MM.1S (cell line): ENCODE results near the gene MLLT1.

Source experiments
- DNase-seq: peaks from one replicate; pipeline ENCODE4 v3.0.0-alpha.2; 2015
- H2AFZ ChIP-seq: fragments of 300-600 bp; sonication (generic); 2 replicates; pipeline ENCODE4 v1.6.0; 2016; ENCODE audit warnings: antibody characterized with exemption, low read length
- H3F3A ChIP-seq: fragments of 300-600 bp; sonication (generic); 2 replicates; pipeline ENCODE4 v1.6.1; 2016; ENCODE audit warnings: mild to moderate bottlenecking, antibody characterized with exemption, low read length, moderate library complexity, mixed read lengths; ENCODE audit not compliant: insufficient read depth
- H3K27ac ChIP-seq: fragments of 300-600 bp; sonication (generic); 2 replicates; pipeline ENCODE4 v1.5.1; 2016; ENCODE audit warnings: mild to moderate bottlenecking, low read length
- H3K27me3 ChIP-seq: fragments of 300-600 bp; sonication (generic); replicated peaks from 2 replicates; pipeline ENCODE4 v1.6.0; 2016; ENCODE audit warnings: low read length; ENCODE audit not compliant: insufficient read depth
- H3K36me3 ChIP-seq: fragments of 300-600 bp; sonication (generic); replicated peaks from 2 replicates; pipeline ENCODE4 v1.6.1; 2016; ENCODE audit warnings: mild to moderate bottlenecking, low read length, mixed read lengths; ENCODE audit not compliant: insufficient read depth
- H3K4me1 ChIP-seq: fragments of 300-600 bp; sonication (generic); 2 replicates; pipeline ENCODE4 v1.6.1; 2016; ENCODE audit warnings: low read length, mixed read lengths
- H3K4me2 ChIP-seq: fragments of 300-600 bp; sonication (generic); 2 replicates; pipeline ENCODE4 v1.6.0; 2016; ENCODE audit warnings: low read depth, low read length
- H3K4me3 ChIP-seq: fragments of 300-600 bp; sonication (generic); 2 replicates; pipeline ENCODE4 v1.5.1; 2016; ENCODE audit warnings: low read length, mixed read lengths
- H3K79me2 ChIP-seq: fragments of 300-600 bp; sonication (generic); 2 replicates; pipeline ENCODE4 v1.6.1; 2016; ENCODE audit warnings: mixed run types, low read length, mixed read lengths
- H3K9ac ChIP-seq: fragments of 300-600 bp; sonication (generic); 2 replicates; pipeline ENCODE4 v1.6.1; 2016; ENCODE audit warnings: low read length, mixed read lengths
- H3K9me2 ChIP-seq: fragments of 300-600 bp; sonication (generic); replicated peaks from 2 replicates; pipeline ENCODE4 v1.6.1; 2016; ENCODE audit warnings: mild to moderate bottlenecking, low read length, mixed read lengths; ENCODE audit not compliant: insufficient read depth
- H3K9me3 ChIP-seq: fragments of 300-600 bp; sonication (generic); replicated peaks from 2 replicates; pipeline ENCODE4 v1.6.1; 2016; ENCODE audit warnings: mild to moderate bottlenecking, low read length, mixed read lengths; ENCODE audit not compliant: insufficient read depth
- H4K20me1 ChIP-seq: fragments of 300-600 bp; sonication (generic); 2 replicates; pipeline ENCODE4 v1.6.1; 2016; ENCODE audit warnings: mild to moderate bottlenecking, low read length, moderate library complexity, mixed read lengths; ENCODE audit not compliant: insufficient read depth
- CTCF ChIP-seq: fragments of 300-600 bp; sonication (generic); IDR thresholded peaks from 2 replicates; pipeline ENCODE4 v1.5.1; 2016; ENCODE audit warnings: antibody characterized with exemption, low read length, mixed read lengths
- EZH2 ChIP-seq: fragments of 300-600 bp; sonication (generic); optimal IDR thresholded peaks from 2 replicates; pipeline ENCODE3; 2017; ENCODE audit warnings: low read depth, mild to moderate bottlenecking, antibody characterized with exemption, low read length, mixed read lengths
- EZH2phosphoT487 ChIP-seq: fragments of 300-600 bp; sonication (generic); IDR thresholded peaks from 2 replicates; pipeline ENCODE4 v1.6.1; 2018; ENCODE audit warnings: antibody characterized with exemption, low read length

MLLT1 gene

GRCh38 chr19:6260376-6260775, 19.4 kb downstream of the MLLT1 start:
- H3F3A ChIP-seq, result no peaks in the 10 kb centered on the region
- H3K9me2 ChIP-seq, result no peaks in the 10 kb centered on the region
- DNase-seq, result no peak
- no peak overlapping the region for H3K27ac ChIP-seq
- H3K4me3 ChIP-seq, result no peak overlapping the region
- H3K9me3 ChIP-seq, result no peaks in the 10 kb centered on the region
- H3K36me3 ChIP-seq, result peaks cover 13% of the 10 kb centered on the region; the same call in 1 of the 2 replicates
- H3K4me1 ChIP-seq, result no peaks in the 10 kb centered on the region
- H2AFZ ChIP-seq, result no peak overlapping the region
- peaks cover 5% of the 10 kb centered on the region; the same call in 1 of the 2 replicates for H4K20me1 ChIP-seq
- H3K79me2 ChIP-seq, result peaks cover 88% of the 10 kb centered on the region
- no peaks in the 10 kb centered on the region for H3K27me3 ChIP-seq
- H3K4me2 ChIP-seq, result no peak overlapping the region
- no peak for TF ChIP-seq EZH2
- TF ChIP-seq EZH2phosphoT487, result no peak
- TF ChIP-seq CTCF, result no peak
- H3K9ac ChIP-seq, result no peak overlapping the region

- no peaks in the 10 kb centered on the region for H3K27me3 ChIP-seq
- H3K9ac ChIP-seq, result no peak overlapping the region
- no peak overlapping the region for H3K4me3 ChIP-seq
- no peak overlapping the region for H2AFZ ChIP-seq
- H3K4me1 ChIP-seq, result no peaks in the 10 kb centered on the region
- no peak for DNase-seq
- no peaks in the 10 kb centered on the region for H3K9me2 ChIP-seq
- no peaks in the 10 kb centered on the region for H3F3A ChIP-seq
- peaks cover 13% of the 10 kb centered on the region; the same call in 1 of the 2 replicates for H3K36me3 ChIP-seq
- H4K20me1 ChIP-seq, result peaks cover 5% of the 10 kb centered on the region; the same call in 1 of the 2 replicates
- no peaks in the 10 kb centered on the region for H3K9me3 ChIP-seq
- H3K79me2 ChIP-seq, result peaks cover 87% of the 10 kb centered on the region
- H3K4me2 ChIP-seq, result no peak overlapping the region
- H3K27ac ChIP-seq, result no peak overlapping the region
- no peak for TF ChIP-seq EZH2
- no peak for TF ChIP-seq EZH2phosphoT487
- no peak for TF ChIP-seq CTCF
Observed at GRCh38 chr19:6259312-6259861, 20.4 kb downstream of the MLLT1 start.

- Histone ChIP-seq H3K4me3 (no peak overlapping the region), H3K9ac (no peak overlapping the region), H3K9me2 (no peaks in the 10 kb centered on the region), H3K27me3 (no peaks in the 10 kb centered on the region), H3K79me2 (peaks cover 87% of the 10 kb centered on the region), H3K27ac (no peak overlapping the region), H2AFZ (no peak overlapping the region), H3K36me3 (peaks cover 13% of the 10 kb centered on the region; the same call in 1 of the 2 replicates), H3K4me1 (no peaks in the 10 kb centered on the region), H4K20me1 (peaks cover 5% of the 10 kb centered on the region; the same call in 1 of the 2 replicates), H3K4me2 (no peak overlapping the region), H3F3A (no peaks in the 10 kb centered on the region), H3K9me3 (no peaks in the 10 kb centered on the region)
- no peak for DNase-seq
- no peak for TF ChIP-seq EZH2
- TF ChIP-seq EZH2phosphoT487, result no peak
- no peak for TF ChIP-seq CTCF
Observed at GRCh38 chr19:6258812-6259311, 20.9 kb downstream of the MLLT1 start.
